Subcutaneous abdominal adipose tissue (tissue), 5 donors: ENCODE measurements around the gene TGFBRAP1.

Experiments used
- H3K27ac ChIP-seq: one replicate; pipeline ENCODE4 v1.7.0; 2013; ENCODE audit warnings: low read depth, mild to moderate bottlenecking, inconsistent platforms, low read length, moderate library complexity
- H3K27me3 ChIP-seq, 5 donors: one replicate each; pipeline ENCODE4 v1.7.0; 2013; ENCODE audit warnings: low read length in 5 of 5, inconsistent platforms in 1 of 5; ENCODE audit not compliant: control insufficient read depth in 5 of 5, insufficient read depth in 4 of 5
- H3K36me3 ChIP-seq, 5 donors: one replicate each; pipeline ENCODE4 v1.7.0; 2013; ENCODE audit warnings: low read length in 5 of 5; ENCODE audit not compliant: control insufficient read depth in 5 of 5, insufficient read depth in 5 of 5
- H3K4me1 ChIP-seq, 5 donors: one replicate each; pipeline ENCODE4 v1.7.0; 2013; ENCODE audit warnings: low read length in 5 of 5, mild to moderate bottlenecking in 3 of 5, moderate library complexity in 1 of 5; ENCODE audit not compliant: control insufficient read depth in 5 of 5, insufficient read depth in 5 of 5
- H3K4me3 ChIP-seq, 5 donors: one replicate each; pipeline ENCODE4 v1.7.0; 2013; ENCODE audit warnings: low read length in 5 of 5, low read depth in 1 of 5
- H3K9ac ChIP-seq, 5 donors: one replicate each; pipeline ENCODE4 v1.7.0; 2013; ENCODE audit warnings: low read length in 5 of 5, mild to moderate bottlenecking in 4 of 5, moderate library complexity in 3 of 5
- H3K9me3 ChIP-seq, 5 donors: one replicate each; pipeline ENCODE4 v1.7.0; 2013; ENCODE audit warnings: low read length in 5 of 5; ENCODE audit not compliant: control insufficient read depth in 5 of 5
- donor health status: healthy.
- donor health status: healthy.
- donor health status: healthy.
- donor health status: healthy.
- donor health status: healthy.

Gene TGFBRAP1

DNA sequence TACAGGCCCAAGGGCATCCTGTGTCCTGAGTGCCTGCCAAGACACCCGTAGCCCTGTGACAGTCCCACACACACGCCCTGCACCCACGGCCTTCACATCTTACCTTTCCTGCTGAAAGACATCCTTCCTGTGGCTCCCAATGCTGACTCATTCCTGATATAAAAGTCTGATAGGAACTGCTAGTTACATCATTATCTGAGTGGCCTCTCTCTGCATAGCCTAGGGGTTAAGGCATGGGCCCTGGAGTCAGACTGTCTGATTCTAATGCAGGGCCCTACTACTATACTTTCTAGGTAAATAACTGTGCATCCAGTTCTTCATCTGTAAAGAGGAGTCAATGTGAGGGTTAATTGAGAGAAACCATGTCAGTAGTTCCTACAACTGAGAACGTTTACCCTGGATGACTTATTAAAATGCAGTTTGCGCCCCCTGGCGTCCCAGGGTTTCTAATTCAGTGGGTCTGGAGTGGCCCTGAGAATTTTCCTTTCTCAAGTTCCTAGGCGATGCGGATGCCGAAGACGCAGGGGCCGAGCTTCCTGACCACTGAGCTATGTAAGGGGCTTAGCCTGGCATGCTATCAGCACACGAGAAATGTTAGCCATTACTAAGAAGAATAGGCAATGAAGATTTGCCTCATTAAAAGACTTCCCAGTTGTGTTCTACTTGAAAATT is 94.0 kb downstream of the TGFBRAP1 start:
- Histone ChIP-seq H3K4me1 (peaks cover 0 to 7% (median 4%) of the 10 kb centered on the region in 5 donors), H3K9ac (no peak overlapping the region), H3K4me3 (no peak overlapping the region), H3K36me3 (no peaks in the 10 kb centered on the region), H3K27me3 (peaks cover 0 to 3% (median 0%) of the 10 kb centered on the region in 5 donors), H3K9me3 (no peaks in the 10 kb centered on the region), H3K27ac (no peak overlapping the region)

DNA sequence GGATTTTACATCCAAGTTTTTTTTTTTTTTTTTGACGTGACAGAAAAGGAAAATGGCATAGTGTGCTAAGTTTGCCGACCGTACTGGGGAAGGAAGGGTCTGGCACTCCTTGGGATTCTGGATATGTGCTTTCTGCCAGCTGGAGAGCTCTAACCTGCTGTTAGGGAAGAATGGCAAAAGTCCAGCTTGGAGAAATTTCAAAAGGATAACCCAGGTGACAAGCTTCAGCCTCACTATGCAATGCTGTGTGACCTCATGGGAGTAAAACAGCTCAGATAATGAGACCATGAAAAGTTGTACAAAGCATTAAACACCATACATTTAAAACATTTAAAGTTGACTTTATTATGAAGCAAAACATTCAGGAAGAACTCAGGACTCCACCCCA is 98.3 kb downstream of the TGFBRAP1 start:
- no peak overlapping the region for H3K9ac ChIP-seq
- no peaks in the 10 kb centered on the region for H3K9me3 ChIP-seq
- H3K27ac ChIP-seq = no peak overlapping the region
- H3K36me3 ChIP-seq = no peaks in the 10 kb centered on the region
- peaks cover 0 to 3% (median 0%) of the 10 kb centered on the region in 5 donors for H3K4me1 ChIP-seq
- H3K27me3 ChIP-seq = peaks cover 0 to 2% (median 0%) of the 10 kb centered on the region in 5 donors
- H3K4me3 ChIP-seq = no peak overlapping the region

DNA sequence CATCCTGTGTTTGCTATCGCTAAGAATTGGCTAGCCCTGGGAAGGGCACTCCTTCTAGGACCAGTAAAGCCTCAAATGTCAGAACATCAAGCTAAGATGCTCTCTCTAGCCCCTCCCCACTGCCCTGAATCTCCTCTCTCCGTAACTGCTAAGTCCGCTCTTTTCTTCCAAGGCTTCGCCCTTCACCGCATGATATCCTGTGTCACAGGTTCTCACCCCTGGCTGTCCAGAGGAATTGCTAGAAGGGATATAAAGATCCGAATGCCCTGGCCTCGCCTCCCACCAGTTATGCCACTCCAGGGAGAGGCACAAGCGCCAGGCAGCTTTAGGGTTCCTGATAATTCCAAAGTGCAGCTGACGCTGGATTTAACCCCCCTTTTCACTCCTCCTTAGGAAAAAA is 105.1 kb downstream of the TGFBRAP1 start:
- no peak overlapping the region for H3K27ac ChIP-seq
- H3K9me3 ChIP-seq = no peaks in the 10 kb centered on the region
- no peak overlapping the region for H3K9ac ChIP-seq
- H3K36me3 ChIP-seq = no peaks in the 10 kb centered on the region
- no peaks in the 10 kb centered on the region for H3K27me3 ChIP-seq
- H3K4me1 ChIP-seq = no peaks in the 10 kb centered on the region
- no peak overlapping the region for H3K4me3 ChIP-seq

DNA sequence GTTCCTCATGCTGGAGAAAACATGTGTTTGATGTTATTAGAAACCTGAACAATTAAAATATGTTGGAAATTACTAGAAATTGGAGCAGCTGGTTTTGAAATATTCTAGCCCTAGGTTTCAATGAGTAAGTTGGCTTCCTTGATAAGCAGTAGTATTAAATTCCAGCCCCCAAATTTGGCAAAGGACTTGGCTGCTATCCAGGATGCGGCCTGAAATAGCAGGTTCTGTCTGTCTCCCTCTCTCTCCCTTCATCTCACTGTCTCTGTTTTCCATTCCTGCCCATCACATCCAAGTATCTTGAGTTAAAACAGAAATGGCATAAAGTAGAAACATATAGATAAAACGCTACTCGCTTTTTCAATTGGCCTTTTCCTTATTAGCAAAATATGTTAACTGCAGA is 108.9 kb downstream of the TGFBRAP1 start:
- Histone ChIP-seq H3K9me3 (no peaks in the 10 kb centered on the region), H3K36me3 (no peaks in the 10 kb centered on the region), H3K4me1 (no peaks in the 10 kb centered on the region), H3K27ac (no peak overlapping the region), H3K4me3 (no peak overlapping the region), H3K27me3 (no peaks in the 10 kb centered on the region), H3K9ac (no peak overlapping the region)

DNA sequence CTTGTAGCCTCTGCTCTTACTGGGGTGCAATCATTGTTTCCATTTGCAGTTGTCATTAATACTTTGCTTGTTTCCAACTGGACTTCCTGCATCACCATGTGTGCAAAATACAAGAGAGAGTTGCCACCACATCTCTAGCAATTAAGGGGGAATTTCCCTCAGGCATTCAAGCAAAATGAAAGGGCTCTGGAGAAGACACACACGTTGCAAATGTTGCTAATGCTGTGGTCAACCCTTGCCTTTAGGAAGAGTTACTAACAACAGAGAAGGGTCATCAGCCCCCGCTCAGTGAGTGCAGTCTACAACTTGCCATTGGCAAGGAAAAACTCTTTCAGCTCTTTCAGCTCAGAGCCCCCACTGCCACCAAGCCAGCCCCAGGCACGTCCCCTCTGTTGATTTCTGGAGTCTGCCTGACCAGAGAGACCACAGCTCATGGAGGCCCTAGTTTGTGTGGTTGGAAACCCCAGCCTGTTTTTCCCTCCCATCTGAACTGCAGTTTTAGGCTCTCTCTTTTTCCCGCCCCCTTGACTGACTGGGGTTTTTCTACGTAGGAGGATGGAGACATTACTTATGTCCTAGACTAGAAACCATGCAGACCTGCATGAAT is 113.8 kb downstream of the TGFBRAP1 start:
- H3K27me3 ChIP-seq = no peaks in the 10 kb centered on the region
- H3K4me1 ChIP-seq = no peaks in the 10 kb centered on the region
- no peak overlapping the region for H3K4me3 ChIP-seq

More for the DNA sequence above, 113.8 kb downstream of the TGFBRAP1 start:
- H3K36me3 ChIP-seq = no peaks in the 10 kb centered on the region
- no peak overlapping the region for H3K9ac ChIP-seq
- no peak overlapping the region for H3K27ac ChIP-seq
- no peaks in the 10 kb centered on the region for H3K9me3 ChIP-seq
